H54 (cell line): ENCODE results near the gene TRPV5.

Experiments used
- DNase-seq: peaks from one replicate; pipeline ENCODE4 v3.0.0; 2011; ENCODE audit warnings: low spot score, mixed read lengths; ENCODE audit not compliant: insufficient read length
- FAIRE-seq: peaks from 3 replicates; lab custom pipeline; 2011; peaks lifted over from hg19 to GRCh38; lab: Jason Lieb, UNC
- POLR2A ChIP-seq: IDR thresholded peaks from 2 replicates; pipeline ENCODE4 v1.6.1; 2011; ENCODE audit warnings: low read depth, mild to moderate bottlenecking, low read length

TRPV5 gene

DNA sequence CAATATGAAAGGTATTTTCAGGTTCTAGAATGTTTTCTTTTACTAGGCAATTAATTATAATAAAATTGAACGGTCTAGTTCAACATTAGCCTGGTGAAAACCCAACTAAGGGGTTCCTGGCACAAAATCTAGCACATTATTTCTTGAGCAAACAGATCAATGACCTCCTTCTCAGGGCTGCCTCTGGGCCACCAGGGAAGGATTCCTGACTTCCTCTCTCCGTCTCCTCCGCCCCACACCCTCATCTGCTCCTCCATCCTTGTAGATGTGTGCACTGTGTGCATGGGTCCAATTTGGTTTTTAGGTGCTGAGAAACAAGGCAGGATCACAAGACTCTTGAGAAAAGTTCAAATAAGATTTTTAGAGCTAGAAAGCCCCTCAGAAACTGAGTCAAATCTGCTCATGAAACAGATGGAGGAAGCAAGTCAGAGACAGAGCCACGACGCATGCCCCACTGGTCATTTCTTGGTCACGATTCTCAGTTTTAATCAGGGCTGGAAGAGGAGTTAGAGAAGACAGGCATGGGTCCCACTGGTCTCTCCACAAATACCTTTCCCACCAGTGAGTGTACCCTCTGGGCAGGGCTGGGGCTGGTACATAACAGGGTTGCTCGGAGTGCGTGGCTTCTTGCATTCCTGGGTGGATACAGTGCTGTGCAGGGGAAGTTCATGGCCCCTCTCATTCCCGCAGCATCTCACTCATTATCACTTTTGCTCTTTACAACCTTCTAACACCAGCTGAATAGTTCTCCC, 51.8 kb downstream of the TRPV5 start:
- no peak for DNase-seq
- TF ChIP-seq POLR2A, result no peak
- FAIRE-seq, result no peak

DNA sequence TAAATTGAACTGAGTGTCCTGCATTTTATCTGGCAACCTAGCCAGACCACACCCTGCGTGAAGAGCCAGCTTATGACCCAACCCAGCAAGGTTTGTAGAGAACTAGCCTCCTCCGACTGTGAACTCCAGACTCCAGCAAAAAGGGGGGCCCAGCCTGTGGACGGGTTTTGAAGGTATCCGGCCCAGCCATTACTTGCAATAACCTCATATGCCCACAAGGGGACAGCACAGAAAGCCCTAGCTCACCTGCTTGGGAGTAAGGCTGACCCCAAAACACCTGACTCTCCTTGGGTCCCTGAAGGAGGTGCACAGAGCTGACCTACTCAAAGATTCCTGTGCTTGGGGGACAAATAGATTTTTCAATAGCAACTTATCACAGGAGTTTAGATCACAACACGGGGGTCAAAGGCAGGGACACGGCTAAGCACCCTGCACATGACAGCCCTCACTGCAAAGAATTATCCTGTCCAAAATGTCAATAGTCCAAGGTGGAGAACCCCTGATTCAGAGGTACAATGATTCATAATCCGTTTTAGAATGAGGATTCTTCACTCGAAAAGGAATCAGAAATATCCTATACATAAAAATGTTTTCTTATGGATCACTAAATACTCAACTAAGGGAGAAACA, 52.6 kb downstream of the TRPV5 start:
- FAIRE-seq (no peak), DNase-seq (peak; percentile 38)
- no peak for TF ChIP-seq POLR2A

DNA sequence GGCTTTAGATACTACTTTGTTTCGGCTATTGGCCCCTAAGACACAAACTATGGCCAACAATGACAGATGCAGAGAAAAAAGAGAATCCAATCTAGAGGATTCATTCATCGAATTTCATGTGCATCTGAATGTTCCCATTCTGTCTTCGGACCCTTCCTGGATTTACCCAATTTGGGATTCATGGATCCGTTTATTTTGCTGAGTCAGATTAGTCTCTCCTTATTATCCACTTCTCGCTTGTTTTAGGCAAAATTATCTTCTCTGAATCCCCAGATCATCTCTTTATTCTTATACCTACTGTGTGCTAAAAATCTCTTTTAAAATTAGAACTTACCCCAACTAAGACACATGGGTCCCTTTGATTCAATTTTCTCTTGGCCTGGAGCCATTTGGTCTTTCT, 54.5 kb downstream of the TRPV5 start:
- no peak for DNase-seq
- no peak for TF ChIP-seq POLR2A
- no peak for FAIRE-seq

DNA sequence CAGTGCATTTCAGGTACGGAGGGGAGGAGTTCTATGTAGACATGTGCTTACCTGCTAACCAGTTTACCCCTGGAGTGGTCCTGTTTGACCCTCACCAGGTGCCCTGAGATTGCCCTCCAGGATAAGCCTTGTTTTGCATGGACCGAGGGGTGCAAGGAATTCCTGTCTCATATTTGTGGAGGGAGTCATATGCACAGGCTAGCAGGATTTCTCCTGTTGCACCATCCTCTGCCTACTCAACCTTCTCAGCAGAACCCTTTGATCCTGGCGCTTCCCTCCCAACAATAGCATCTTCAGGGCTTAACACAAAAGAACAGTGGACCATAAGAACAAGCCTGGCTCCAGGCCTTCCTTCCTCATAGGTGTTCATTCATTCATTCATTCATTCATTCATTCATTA, 55.2 kb downstream of the TRPV5 start:
- DNase-seq, result no peak
- no peak for TF ChIP-seq POLR2A
- FAIRE-seq, result no peak

DNA sequence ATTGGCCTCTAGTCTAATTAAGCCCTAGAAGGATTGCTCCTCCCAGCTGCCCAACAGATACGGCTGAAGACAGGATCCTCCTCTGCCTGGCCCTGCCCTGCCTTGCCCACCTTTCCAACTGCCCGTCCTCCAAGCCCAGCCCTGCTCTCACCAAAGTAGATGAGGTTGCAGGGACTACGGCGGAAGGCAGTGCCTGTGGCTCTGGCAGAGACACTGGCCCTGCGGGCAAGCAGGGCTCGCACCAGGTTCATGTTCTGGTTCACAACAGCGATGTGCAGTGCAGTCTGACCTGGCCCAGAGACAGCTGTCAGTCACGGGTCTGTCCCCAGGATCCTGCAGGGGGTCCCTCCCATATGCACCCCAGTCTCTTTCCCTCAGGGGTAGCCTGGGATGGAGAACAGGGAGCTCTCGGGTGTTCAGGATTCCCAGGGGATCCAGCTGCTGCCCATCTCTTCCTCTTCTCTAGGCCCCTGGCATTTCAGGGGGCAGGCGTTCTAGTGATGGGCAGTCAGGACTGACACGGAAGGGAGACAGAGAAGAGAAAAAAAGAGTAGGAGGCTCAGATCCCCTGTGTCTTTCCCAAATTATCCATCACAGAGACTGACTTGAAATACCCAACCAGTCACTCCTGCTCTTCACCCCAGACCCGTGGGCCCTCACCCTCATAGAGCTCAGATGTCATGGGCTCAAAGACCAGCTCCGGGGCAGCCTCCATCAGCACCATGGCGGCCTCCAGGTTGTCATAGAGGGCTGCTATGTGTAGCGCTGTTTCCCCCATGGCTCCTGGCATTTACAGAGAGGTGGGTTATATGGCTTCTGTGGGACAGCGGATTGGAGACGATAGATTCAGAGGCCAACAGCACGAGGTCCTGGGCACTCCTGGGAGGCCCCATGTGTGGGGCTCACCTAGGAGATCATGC, 56.3 kb downstream of the TRPV5 start:
- no peak for TF ChIP-seq POLR2A
- no peak for DNase-seq
- no peak for FAIRE-seq

DNA sequence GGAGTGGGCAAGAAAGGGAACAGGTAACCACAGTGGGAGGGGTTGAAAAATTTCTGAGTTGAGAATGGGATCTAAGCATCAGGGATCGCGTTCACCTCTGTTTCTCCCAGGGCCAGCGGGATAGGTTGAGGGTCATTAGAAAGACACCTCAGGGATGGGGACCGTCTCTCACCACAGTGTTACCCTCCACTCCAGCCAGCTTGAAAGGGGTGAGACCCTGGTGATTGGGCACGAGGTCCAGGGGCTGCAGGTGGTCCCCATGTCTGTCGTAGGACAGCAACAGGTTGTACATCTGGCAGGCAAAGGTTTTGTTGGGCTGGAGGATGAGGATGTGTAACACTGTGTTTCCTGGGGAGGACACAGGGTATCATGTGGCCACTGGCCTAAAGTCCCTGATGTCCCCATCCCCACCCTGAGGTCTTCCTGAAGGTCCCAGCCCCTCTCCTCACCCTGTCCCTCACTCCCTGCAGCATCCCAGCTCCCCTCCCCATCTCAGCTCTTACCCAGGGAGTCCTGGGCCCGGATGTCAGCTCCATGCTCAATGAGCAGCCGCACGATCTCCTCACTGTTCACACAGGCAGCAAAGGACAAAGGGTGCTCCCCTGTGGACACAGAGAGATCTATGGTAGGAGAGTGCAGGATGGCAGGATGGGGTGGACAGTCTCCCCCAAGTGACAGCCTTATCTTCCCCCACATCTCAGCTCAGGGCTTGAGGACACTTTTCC, 57.1 kb downstream of the TRPV5 start:
- TF ChIP-seq POLR2A, result no peak
- FAIRE-seq, result no peak

DNA sequence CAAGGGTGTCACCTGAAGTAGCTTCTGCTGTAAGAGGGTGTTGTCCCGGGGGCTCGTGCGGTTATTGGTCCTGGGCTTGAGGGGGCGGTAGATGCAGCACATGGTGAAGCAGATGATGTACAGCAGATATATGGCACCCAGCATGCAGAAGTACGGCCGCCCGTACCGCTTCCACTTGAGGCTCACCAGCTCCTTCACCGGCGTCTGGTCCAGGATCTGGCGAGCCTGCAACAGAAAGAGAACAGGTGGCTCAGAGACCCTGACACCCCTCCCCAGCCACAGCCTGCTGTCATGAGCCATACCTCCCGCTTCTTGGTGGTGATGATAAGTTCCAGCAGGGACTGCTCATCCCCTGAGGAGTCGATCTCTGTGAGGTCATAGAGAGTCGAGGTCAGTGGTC, 58.1 kb downstream of the TRPV5 start:
- TF ChIP-seq POLR2A, result no peak
- no peak for FAIRE-seq
- DNase-seq, result no peak

More for the DNA sequence above, 57.1 kb downstream of the TRPV5 start:
- DNase-seq, result no peak

DNA sequence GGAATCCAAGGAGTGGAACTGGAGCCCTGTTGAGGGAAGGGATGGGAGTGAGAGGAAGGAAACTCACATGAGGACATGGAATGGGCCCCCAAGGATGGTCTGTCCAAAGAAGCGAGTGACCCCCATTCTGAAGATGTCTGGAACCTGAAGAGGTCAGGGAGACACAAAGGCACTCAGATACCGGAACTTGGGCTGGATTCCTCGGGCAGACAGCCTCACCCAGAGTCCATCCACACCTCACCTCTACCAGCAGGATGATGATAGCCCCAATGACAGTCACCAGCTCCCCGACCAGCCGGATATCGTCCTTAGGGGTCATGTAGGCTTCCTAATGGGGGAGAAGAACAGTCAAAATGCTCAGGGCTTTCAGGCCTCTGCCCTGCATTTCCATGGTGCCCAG, 58.7 kb downstream of the TRPV5 start:
- TF ChIP-seq POLR2A, result no peak
- FAIRE-seq, result no peak
- DNase-seq, result no peak

DNA sequence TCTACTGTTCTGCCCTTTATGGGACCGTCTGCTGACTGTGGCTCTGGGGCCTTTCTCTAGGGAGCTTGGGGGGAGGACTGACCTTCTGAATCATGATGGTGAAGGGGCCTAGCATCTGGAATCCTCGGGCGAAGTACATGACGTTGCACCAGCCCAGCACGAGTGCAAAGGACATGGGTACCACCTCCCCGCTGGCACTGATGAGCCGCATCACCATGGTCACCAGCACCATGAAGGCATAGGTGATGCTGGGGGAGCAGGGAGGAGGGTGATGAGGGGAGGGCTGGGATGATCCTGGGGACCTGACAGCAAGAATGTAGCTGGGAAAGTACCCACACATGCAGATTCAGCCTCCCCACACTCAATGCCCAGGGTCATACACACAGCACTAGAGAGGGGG, 59.1 kb downstream of the TRPV5 start:
- TF ChIP-seq POLR2A, result no peak
- FAIRE-seq (no peak), DNase-seq (no peak)

DNA sequence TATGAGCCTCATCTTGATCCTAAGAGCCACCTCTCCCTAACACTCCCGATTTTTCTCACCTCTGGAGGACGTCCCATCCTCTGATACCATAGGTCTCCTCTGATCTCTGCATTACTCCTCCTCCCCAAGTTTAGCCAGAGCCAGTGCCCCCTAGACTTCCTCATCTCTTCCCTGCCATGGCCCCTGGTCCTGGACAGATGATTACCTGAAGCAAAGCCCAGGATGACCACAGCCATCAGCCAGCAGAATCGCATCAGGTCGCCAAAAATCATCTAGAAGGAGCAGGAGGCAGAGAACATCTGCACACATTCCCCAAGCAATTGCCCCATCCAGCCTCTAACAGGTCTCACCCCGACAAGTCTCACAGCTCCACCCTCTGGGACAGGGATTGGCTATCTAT, 59.7 kb downstream of the TRPV5 start:
- no peak for TF ChIP-seq POLR2A
- FAIRE-seq (no peak), DNase-seq (no peak)

DNA sequence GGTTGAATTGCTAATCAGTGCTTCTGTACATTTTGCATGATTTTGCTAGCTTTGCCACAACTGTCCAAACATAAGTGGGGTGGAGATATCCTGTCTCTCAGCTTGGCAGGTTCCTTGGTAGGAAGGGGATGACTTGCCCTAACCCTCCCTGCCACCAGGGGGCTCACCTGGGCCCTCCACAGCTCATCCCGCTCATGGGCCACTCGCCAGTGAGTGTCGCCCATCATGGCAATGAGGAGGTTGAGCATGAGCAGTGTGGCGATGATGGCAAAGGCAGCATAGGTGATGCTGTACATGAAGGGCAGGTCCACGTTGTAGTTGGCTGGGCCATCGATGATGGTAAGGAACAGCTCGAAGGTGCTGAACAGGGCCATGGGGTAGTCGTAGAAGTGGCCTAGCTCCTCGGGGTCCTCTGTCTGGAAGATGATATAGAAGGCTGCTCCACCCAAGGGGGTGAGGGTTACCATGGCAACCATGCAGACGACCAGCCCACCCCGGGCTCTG, 60.2 kb downstream of the TRPV5 start:
- DNase-seq (peak; percentile 19), FAIRE-seq (no peak)
- TF ChIP-seq POLR2A, result no peak

DNA sequence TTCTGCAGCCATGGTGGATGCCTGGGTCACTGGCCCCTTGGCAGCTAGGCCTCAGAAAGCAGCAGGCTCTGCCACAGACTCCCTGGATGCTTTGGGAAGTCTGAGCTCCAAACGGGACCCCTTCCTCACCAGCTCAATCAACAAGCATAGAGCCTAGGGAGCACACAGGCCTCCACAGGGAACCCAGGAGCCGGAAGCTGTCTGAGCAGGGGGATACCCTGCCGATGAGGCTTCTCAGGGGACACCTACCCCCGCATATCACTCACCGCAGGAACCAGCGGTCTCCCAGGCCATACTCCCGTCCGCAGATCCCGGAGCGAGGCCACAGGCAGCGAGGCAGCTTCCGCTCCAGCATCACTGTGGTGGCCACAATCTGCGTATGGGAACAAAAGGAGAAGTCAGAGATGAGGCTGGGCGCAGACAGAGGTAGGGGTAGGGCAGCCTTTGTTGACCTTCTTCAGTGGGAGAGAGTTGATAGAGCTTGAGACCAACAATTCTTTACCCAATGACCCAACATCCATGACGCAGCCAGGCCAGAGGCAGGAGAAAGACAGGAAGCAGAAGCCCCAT, 61.4 kb downstream of the TRPV5 start:
- DNase-seq, result no peak
- no peak for FAIRE-seq
- no peak for TF ChIP-seq POLR2A

DNA sequence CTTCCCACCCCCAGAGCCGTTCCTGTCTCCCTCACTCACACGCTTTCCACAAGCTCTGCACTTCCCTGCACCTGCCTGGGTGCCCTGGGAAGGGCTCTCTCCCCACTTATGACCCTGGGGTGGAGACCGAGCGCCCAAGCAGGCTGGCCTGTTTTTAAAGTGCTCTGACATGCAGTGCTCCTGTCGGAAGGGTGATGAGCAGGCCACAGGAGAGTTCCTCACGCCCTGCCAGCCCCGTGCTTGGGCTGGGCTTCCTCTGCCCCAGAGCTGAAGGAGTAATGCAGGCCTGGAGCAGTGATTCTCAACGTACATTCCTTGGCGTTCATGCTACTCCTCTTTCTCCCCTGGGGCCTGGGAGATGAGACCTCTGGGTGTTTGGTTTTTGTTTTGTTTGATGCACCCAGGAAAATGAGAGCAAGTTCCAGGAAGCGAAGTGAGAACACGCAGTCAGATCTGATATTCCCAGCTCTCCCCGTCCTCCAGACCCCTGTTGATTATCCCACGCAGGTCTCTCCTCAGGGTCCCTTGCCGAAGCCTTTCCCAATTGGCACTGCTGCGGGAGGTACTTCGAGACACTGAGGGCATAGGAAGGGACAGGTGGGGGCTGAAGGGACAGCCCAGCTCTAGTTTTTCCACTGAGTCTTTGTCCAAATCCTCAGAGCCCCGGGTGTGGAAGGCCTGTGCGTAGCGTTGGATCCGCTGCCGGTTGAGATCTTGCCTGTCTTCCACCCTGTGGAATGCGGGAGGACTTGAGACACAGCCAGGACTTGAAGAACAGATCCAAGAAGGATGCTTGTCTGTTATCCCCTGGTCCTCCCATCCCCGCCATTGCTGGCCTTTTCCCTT, 62.1 kb downstream of the TRPV5 start:
- FAIRE-seq (no peak), DNase-seq (no peak)
- no peak for TF ChIP-seq POLR2A
